ENCODE data around the gene MAP2K6.

MAP2K6 gene

GRCh38 chr17:69506489-69506888, 92.0 kb downstream of the MAP2K6 start:
- no CpG with 5 or more reads among the region's 1 CpG for WGBS (ENCODE audit: insufficient coverage, insufficient read length)
- Histone ChIP-seq H3K9me3 (ENCODE audit: control insufficient read depth, insufficient read depth, low read length) (no peaks in the 10 kb centered on the region), H3K36me3 (ENCODE audit: control insufficient read depth, insufficient read depth, low read length) (no peaks in the 10 kb centered on the region), H3K4me3 (ENCODE audit: low read length) (no peak overlapping the region), H3K27me3 (ENCODE audit: control insufficient read depth, insufficient read depth, low read length) (no peaks in the 10 kb centered on the region), H3K4me1 (ENCODE audit: control insufficient read depth, insufficient read depth, low read length) (0 out of 2 replicates have a peak, but pooled peaks cover 1% of the 10 kb centered on the region), H3K27ac (ENCODE audit: low read length) (no peak overlapping the region)
- no peak for DNase-seq (ENCODE audit: low read depth, low spot score)

GRCh38 chr17:69508814-69509213, 94.3 kb downstream of the MAP2K6 start:
- no peak for DNase-seq (ENCODE audit: low read depth, low spot score)
- no peak overlapping the region for H3K4me3 ChIP-seq (ENCODE audit: low read length)
- H3K4me1 ChIP-seq (ENCODE audit: control insufficient read depth, insufficient read depth, low read length) = no peaks in the 10 kb centered on the region
- H3K27ac ChIP-seq (ENCODE audit: low read length) = no peak overlapping the region
- H3K36me3 ChIP-seq (ENCODE audit: control insufficient read depth, insufficient read depth, low read length) = no peaks in the 10 kb centered on the region
- no peaks in the 10 kb centered on the region for H3K9me3 ChIP-seq (ENCODE audit: control insufficient read depth, insufficient read depth, low read length)
- no CpG with 5 or more reads among the region's 1 CpG for WGBS (ENCODE audit: insufficient coverage, insufficient read length)
- H3K27me3 ChIP-seq (ENCODE audit: control insufficient read depth, insufficient read depth, low read length) = no peaks in the 10 kb centered on the region

GRCh38 chr17:69511250-69511649, 96.8 kb downstream of the MAP2K6 start:
- Histone ChIP-seq H3K27ac (ENCODE audit: low read length) (no peak overlapping the region), H3K27me3 (ENCODE audit: control insufficient read depth, insufficient read depth, low read length) (no peaks in the 10 kb centered on the region), H3K36me3 (ENCODE audit: control insufficient read depth, insufficient read depth, low read length) (no peaks in the 10 kb centered on the region), H3K4me1 (ENCODE audit: control insufficient read depth, insufficient read depth, low read length) (no peaks in the 10 kb centered on the region), H3K9me3 (ENCODE audit: control insufficient read depth, insufficient read depth, low read length) (no peaks in the 10 kb centered on the region), H3K4me3 (ENCODE audit: low read length) (no peak overlapping the region)
- WGBS (ENCODE audit: insufficient coverage, insufficient read length) = no CpG with 5 or more reads among the region's 7 CpGs
- DNase-seq (ENCODE audit: low read depth, low spot score) = no peak

GRCh38 chr17:69512946-69513345, 98.4 kb downstream of the MAP2K6 start:
- Histone ChIP-seq H3K9me3 (ENCODE audit: control insufficient read depth, insufficient read depth, low read length) (no peaks in the 10 kb centered on the region), H3K27ac (ENCODE audit: low read length) (no peak overlapping the region), H3K4me1 (ENCODE audit: control insufficient read depth, insufficient read depth, low read length) (no peaks in the 10 kb centered on the region), H3K36me3 (ENCODE audit: control insufficient read depth, insufficient read depth, low read length) (no peaks in the 10 kb centered on the region), H3K27me3 (ENCODE audit: control insufficient read depth, insufficient read depth, low read length) (no peaks in the 10 kb centered on the region), H3K4me3 (ENCODE audit: low read length) (no peak overlapping the region)
- DNase-seq (ENCODE audit: low read depth, low spot score) = no peak
- WGBS (ENCODE audit: insufficient coverage, insufficient read length) = no CpG with 5 or more reads among the region's 5 CpGs

- H3K27ac ChIP-seq (ENCODE audit: low read length) = no peak overlapping the region
- H3K36me3 ChIP-seq (ENCODE audit: control insufficient read depth, insufficient read depth, low read length) = no peaks in the 10 kb centered on the region; the same call in 1 of the 2 replicates
- H3K9me3 ChIP-seq (ENCODE audit: control insufficient read depth, insufficient read depth, low read length) = no peaks in the 10 kb centered on the region
- H3K4me3 ChIP-seq (ENCODE audit: low read length) = no peak overlapping the region
- no peak for DNase-seq (ENCODE audit: low read depth, low spot score)
- WGBS (ENCODE audit: insufficient coverage, insufficient read length) = no CpG with 5 or more reads among the region's 2 CpGs
- H3K4me1 ChIP-seq (ENCODE audit: control insufficient read depth, insufficient read depth, low read length) = no peaks in the 10 kb centered on the region
- H3K27me3 ChIP-seq (ENCODE audit: control insufficient read depth, insufficient read depth, low read length) = no peaks in the 10 kb centered on the region
Measured at GRCh38 chr17:69516225-69516624, 101.7 kb downstream of the MAP2K6 start.

GRCh38 chr17:69516911-69517310, 102.4 kb downstream of the MAP2K6 start:
- Histone ChIP-seq H3K27ac (ENCODE audit: low read length) (no peak overlapping the region), H3K4me1 (ENCODE audit: control insufficient read depth, insufficient read depth, low read length) (no peaks in the 10 kb centered on the region), H3K36me3 (ENCODE audit: control insufficient read depth, insufficient read depth, low read length) (no peaks in the 10 kb centered on the region; the same call in 1 of the 2 replicates), H3K27me3 (ENCODE audit: control insufficient read depth, insufficient read depth, low read length) (no peaks in the 10 kb centered on the region), H3K9me3 (ENCODE audit: control insufficient read depth, insufficient read depth, low read length) (no peaks in the 10 kb centered on the region), H3K4me3 (ENCODE audit: low read length) (no peak overlapping the region)
- no peak for DNase-seq (ENCODE audit: low read depth, low spot score)
- WGBS (ENCODE audit: insufficient coverage, insufficient read length) = no CpG with 5 or more reads among the region's 2 CpGs

GRCh38 chr17:69518951-69519350, 104.5 kb downstream of the MAP2K6 start:
- H3K27me3 ChIP-seq (ENCODE audit: control insufficient read depth, insufficient read depth, low read length) = no peaks in the 10 kb centered on the region
- no CpG with 5 or more reads among the region's 5 CpGs for WGBS (ENCODE audit: insufficient coverage, insufficient read length)
- H3K36me3 ChIP-seq (ENCODE audit: control insufficient read depth, insufficient read depth, low read length) = no peaks in the 10 kb centered on the region; the same call in 1 of the 2 replicates
- no peak for DNase-seq (ENCODE audit: low read depth, low spot score)
- H3K27ac ChIP-seq (ENCODE audit: low read length) = no peak overlapping the region
- no peaks in the 10 kb centered on the region for H3K4me1 ChIP-seq (ENCODE audit: control insufficient read depth, insufficient read depth, low read length)
- H3K9me3 ChIP-seq (ENCODE audit: control insufficient read depth, insufficient read depth, low read length) = no peaks in the 10 kb centered on the region
- H3K4me3 ChIP-seq (ENCODE audit: low read length) = no peak overlapping the region

GRCh38 chr17:69523244-69523861, 108.9 kb downstream of the MAP2K6 start:
- peaks cover 8% of the 10 kb centered on the region; the same call in 1 of the 2 replicates for H3K36me3 ChIP-seq (ENCODE audit: control insufficient read depth, insufficient read depth, low read length)
- H3K9me3 ChIP-seq (ENCODE audit: control insufficient read depth, insufficient read depth, low read length) = no peaks in the 10 kb centered on the region
- H3K27me3 ChIP-seq (ENCODE audit: control insufficient read depth, insufficient read depth, low read length) = no peaks in the 10 kb centered on the region; the same call in 1 of the 2 replicates
- WGBS (ENCODE audit: insufficient coverage, insufficient read length) = no CpG with 5 or more reads among the region's 7 CpGs
- H3K4me1 ChIP-seq (ENCODE audit: control insufficient read depth, insufficient read depth, low read length) = no peaks in the 10 kb centered on the region
- peak; percentile 60 for DNase-seq (ENCODE audit: low read depth, low spot score)
- H3K27ac ChIP-seq (ENCODE audit: low read length) = no peak overlapping the region
- H3K4me3 ChIP-seq (ENCODE audit: low read length) = no peak overlapping the region

GRCh38 chr17:69524854-69525253, 110.4 kb downstream of the MAP2K6 start:
- no CpG with 5 or more reads among the region's 4 CpGs for WGBS (ENCODE audit: insufficient coverage, insufficient read length)
- DNase-seq (ENCODE audit: low read depth, low spot score) = no peak
- H3K9me3 ChIP-seq (ENCODE audit: control insufficient read depth, insufficient read depth, low read length) = no peaks in the 10 kb centered on the region

GRCh38 chr17:69525920-69526841, 111.7 kb downstream of the MAP2K6 start:
- H3K36me3 ChIP-seq (ENCODE audit: control insufficient read depth, insufficient read depth, low read length) = peaks cover 8% of the 10 kb centered on the region; the same call in 1 of the 2 replicates
- no CpG with 5 or more reads among the region's 9 CpGs for WGBS (ENCODE audit: insufficient coverage, insufficient read length)
- H3K9me3 ChIP-seq (ENCODE audit: control insufficient read depth, insufficient read depth, low read length) = no peaks in the 10 kb centered on the region
- no peaks in the 10 kb centered on the region; the same call in 1 of the 2 replicates for H3K27me3 ChIP-seq (ENCODE audit: control insufficient read depth, insufficient read depth, low read length)
- no peak overlapping the region for H3K27ac ChIP-seq (ENCODE audit: low read length)
- no peaks in the 10 kb centered on the region for H3K4me1 ChIP-seq (ENCODE audit: control insufficient read depth, insufficient read depth, low read length)
- H3K4me3 ChIP-seq (ENCODE audit: low read length) = no peak overlapping the region
- DNase-seq (ENCODE audit: low read depth, low spot score) = peak; percentile 35

More at GRCh38 chr17:69524854-69525253, 110.4 kb downstream of the MAP2K6 start:
- Histone ChIP-seq H3K27ac (ENCODE audit: low read length) (no peak overlapping the region), H3K27me3 (ENCODE audit: control insufficient read depth, insufficient read depth, low read length) (no peaks in the 10 kb centered on the region; the same call in 1 of the 2 replicates), H3K4me1 (ENCODE audit: control insufficient read depth, insufficient read depth, low read length) (no peaks in the 10 kb centered on the region), H3K4me3 (ENCODE audit: low read length) (no peak overlapping the region), H3K36me3 (ENCODE audit: control insufficient read depth, insufficient read depth, low read length) (peaks cover 8% of the 10 kb centered on the region; the same call in 1 of the 2 replicates)
